AG09309 (cell line): ENCODE data around the gene KCMF1.

Experiments used
- DNase-seq: peaks from one replicate; pipeline ENCODE4 v3.0.0-alpha.2; 2010; ENCODE audit warnings: low read depth
- H3K4me3 ChIP-seq: 2 replicates; pipeline ENCODE4 v1.5.1; 2011; ENCODE audit warnings: mild to moderate bottlenecking, low read depth, low read length, moderate library complexity; ENCODE audit not compliant: control insufficient read depth
- CTCF ChIP-seq: IDR thresholded peaks from 2 replicates; pipeline ENCODE4 v1.5.1; 2011; ENCODE audit warnings: mild to moderate bottlenecking, low read depth, low read length, inconsistent platforms; ENCODE audit not compliant: insufficient read depth, control insufficient read depth; ENCODE audit errors: missing control alignments

The KCMF1 gene

DNA sequence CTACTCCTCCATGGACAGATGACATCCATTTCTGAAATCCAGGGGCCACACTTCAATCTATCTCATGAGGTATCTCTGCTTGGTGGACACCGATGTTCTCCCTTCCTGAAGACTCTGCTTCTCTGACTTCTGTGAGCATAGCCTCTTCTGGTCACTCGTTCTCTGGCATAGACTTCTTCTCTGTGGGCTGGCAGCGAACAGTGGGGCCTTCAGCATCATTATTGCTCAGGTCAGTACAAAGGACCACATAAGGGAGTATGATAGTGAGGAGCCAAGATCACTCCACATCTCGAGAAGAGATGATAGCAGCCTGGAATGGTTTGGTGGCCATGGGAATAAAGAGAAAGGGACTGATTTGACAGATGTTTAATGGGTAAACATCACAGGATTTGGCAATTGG, 8.0 kb upstream of the KCMF1 start:
- DNase-seq: no peak
- H3K4me3 ChIP-seq: no peak overlapping the region
- no peak for TF ChIP-seq CTCF

DNA sequence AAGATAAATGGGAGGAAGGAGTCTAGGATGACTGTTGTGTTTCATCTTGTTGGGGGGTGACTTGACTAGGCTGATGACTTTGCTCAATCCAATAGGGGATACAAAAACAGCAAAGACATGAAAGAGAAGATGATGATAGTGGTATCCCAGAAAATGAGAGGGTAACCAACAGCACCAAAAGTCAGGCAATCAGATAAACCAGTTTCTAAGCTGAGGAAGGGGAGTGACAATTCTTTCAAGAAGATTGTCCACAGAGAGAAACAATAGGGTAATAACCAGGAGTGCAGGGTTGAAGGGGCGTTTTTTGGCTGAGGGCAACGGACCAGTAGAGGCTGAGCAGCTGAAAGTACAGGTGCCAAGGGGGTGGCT, 7.7 kb upstream of the KCMF1 start:
- no peak for DNase-seq
- no peak for TF ChIP-seq CTCF
- no peak overlapping the region for H3K4me3 ChIP-seq

DNA sequence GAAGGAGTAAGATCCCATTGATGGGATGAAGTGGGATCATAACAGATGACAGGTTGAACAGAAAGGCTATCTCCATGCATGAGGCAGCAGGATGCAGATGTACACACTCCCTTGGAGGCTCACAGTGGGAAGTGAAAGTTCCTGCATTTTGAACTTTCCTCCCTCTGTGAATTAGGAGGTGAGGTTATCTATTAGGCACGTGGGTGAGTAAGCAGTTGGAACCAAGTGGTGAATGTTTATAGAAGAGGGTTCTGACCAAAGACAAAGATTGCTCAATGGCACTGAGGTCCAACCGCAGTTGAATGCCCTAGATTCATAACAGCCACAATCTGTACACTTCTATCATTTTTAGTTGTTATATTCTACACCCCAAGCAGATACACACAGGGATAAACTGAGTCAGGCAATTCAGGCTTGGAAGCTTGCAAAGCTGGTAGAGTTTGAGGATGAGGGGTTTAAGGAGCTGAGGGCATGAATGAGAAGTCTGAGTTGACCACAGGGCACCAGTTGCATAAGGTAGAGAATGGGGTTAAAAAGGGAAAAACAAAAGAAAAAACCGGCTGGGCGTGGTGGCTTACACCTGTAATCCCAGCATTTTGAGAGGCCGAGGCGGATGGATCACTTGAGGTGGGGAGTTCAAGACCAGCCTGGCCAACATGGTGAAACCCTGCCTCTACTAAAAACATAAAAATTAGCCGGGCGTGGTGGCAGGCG, 7.1 kb upstream of the KCMF1 start:
- DNase-seq: no peak

DNA sequence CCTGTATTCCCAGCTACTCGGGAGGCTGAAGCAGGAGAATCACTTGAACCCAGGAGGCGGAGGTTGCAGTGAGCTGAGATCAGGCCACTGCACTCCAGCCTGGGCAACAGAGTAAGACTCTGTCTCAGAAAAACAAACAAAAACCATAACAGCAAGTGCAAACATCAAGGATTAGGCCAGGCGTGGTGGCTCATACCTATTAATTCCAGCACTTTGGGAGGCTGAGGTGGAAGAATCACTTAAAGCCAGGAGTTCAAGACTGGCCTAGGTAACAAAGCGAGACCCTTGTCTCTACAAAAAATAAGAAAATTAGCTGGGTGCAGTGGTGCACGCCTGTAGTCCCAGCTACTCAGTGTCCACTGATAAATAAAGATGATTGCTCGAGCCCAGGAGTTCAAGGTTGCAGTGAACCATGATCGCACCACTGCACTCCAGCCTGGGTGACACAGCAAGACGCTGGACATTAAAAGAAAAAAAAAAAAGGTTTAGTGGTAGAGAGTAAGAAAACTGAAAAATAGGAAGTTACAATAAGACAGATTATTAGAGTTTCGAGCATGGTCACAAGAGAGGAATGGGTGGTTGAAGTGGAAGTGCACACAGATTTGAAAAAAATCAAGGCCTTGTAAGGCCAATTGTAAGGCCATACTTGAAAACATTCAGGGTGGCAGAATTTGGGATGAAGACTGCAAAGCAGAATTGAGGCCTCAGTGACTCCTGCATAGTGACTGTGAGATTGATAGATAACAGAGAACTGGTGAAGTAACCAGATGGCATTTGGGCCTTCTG, 6.4 kb upstream of the KCMF1 start:
- no peak for DNase-seq
- H3K4me3 ChIP-seq: no peak overlapping the region
- TF ChIP-seq CTCF: no peak

More for the DNA sequence above, 7.1 kb upstream of the KCMF1 start:
- no peak overlapping the region for H3K4me3 ChIP-seq
- TF ChIP-seq CTCF: no peak

DNA sequence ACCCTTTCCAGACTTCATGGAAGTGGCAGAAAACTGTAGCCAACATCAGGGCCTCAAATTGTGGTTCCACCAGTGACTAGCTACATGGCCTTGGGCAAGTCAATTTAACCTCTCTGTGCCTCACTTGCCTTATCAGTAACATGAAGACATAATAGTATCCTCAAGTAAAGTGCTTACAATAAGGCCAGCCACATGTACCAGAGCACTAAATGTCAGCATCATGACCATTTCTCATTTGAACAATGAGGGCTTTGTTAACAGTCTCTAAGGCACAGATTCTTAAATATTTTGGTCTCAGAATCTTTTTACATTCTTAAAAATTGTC, 5.8 kb upstream of the KCMF1 start:
- TF ChIP-seq CTCF: no peak
- DNase-seq: no peak
- H3K4me3 ChIP-seq: no peak overlapping the region

- H3K4me3 ChIP-seq: no peak overlapping the region
- TF ChIP-seq CTCF: no peak
- no peak for DNase-seq
Observed at GRCh38 chr2:84965827-84966226, 5.1 kb upstream of the KCMF1 start.
